Transverse colon (tissue), 4 donors: ENCODE measurements around the gene RESP18. TPM values are rescaled to one million over a fixed set of nuclear protein-coding genes. Genes with fewer than 3 reads are reported as not detected.
A peak's percentile ranks its signal among the peaks of the same experiment; 100 is the strongest.

Source experiments
- DNase-seq: peaks from one replicate; pipeline ENCODE4 v3.0.0-alpha.2; 2019
- H3K27ac ChIP-seq, 4 donors: fragments of 200-600 bp; sonication (generic); 2 replicates each; pipeline ENCODE4 v1.5.1; 2016 to 2018; ENCODE audit warnings: inconsistent platforms in 4 of 4
- H3K27me3 ChIP-seq: fragments of 200-600 bp; sonication (generic); 2 replicates; pipeline ENCODE4 v1.5.1; 2017; ENCODE audit warnings: inconsistent platforms
- H3K36me3 ChIP-seq, 4 donors: fragments of 200-600 bp; sonication (generic); 2 replicates each; pipeline ENCODE4 v1.5.1; 2017 to 2019; ENCODE audit warnings: inconsistent platforms in 4 of 4
- H3K4me1 ChIP-seq, 4 donors: fragments of 200-600 bp; sonication (generic); 2 replicates each; pipeline ENCODE4 v1.5.1; 2017 to 2020; ENCODE audit warnings: inconsistent platforms in 4 of 4
- H3K4me3 ChIP-seq, 4 donors: fragments of 200-600 bp; sonication (generic); 1 replicate in 1 of 4; 2 replicates in 3 of 4; pipeline versions ENCODE4 v1.5.1 to v1.6.1; 2017 to 2019; ENCODE audit warnings: inconsistent platforms in 4 of 4
- H3K9me3 ChIP-seq, 2 donors: fragments of 200-600 bp; sonication (generic); 2 replicates each; pipeline ENCODE4 v1.5.1; 2017 to 2019; ENCODE audit warnings: inconsistent platforms in 2 of 2
- CTCF ChIP-seq, 5 experiments: fragments of 200-600 bp in 3 of 5; fragments of 450-650 bp in 2 of 5; sonication (generic) in 3 of 5; IDR thresholded peaks; 1 replicate in 2 of 5; 2 replicates in 3 of 5; pipeline ENCODE4 v1.5.1; 2016 to 2017; ENCODE audit warnings: antibody characterized with exemption in 5 of 5, inconsistent platforms in 3 of 5, mild to moderate bottlenecking in 2 of 5, moderate library complexity in 1 of 5
- EP300 ChIP-seq: sonication (generic); formaldehyde crosslinking; IDR thresholded peaks from one replicate; pipeline ENCODE4 v1.6.1; 2017; ENCODE audit warnings: antibody characterized with exemption, low read depth
- POLR2A ChIP-seq: fragments of 450-650 bp; IDR thresholded peaks from one replicate; pipeline ENCODE4 v1.6.1; 2016; ENCODE audit warnings: antibody characterized with exemption, mild to moderate bottlenecking, moderate library complexity
- POLR2AphosphoS5 ChIP-seq, 3 donors: sonication (generic); formaldehyde crosslinking; IDR thresholded peaks; one replicate each; pipeline ENCODE4 v1.6.1; 2016; ENCODE audit warnings: antibody characterized with exemption in 3 of 3
- WGBS, 2 donors: methylation state at CpG; one replicate each; pipeline ENCODE4 v1.1.5; 2018; ENCODE audit warnings: low coverage in 1 of 2; 5-methylcytosine and 5-hydroxymethylcytosine counted together
- in situ Hi-C, 4 donors: fragments of 200-750 bp; cut with MboI; loops; one replicate each; pipeline versions ENCODE4 v1.15.0 to v1.15.1; 2017; ENCODE audit warnings: low sequenced_read_pairs in 3 of 4, low pct_ligation_motif_present in 1 of 4, low pct_unique_long_range_greater_than_20kb in 1 of 4
- intact Hi-C: fragments of 100-400 bp; cut with DNase I; formaldehyde crosslinking; loops from one replicate; pipeline ENCODE4 v1.15.1; 2023; ENCODE audit warnings: low total_unique reads
- total RNA-seq, 4 donors: library from RNA; depleted of rRNA; stranded (reverse); fragments of >200 nt; gene quantifications; one replicate each; pipeline ENCODE4 v1.1.0, GENCODE V29; 2016

The RESP18 gene
- total RNA-seq, 4 donors from 2014 or later = not detected

GRCh38 chr2:219358170-219359075, 25.9 kb upstream of the RESP18 start:
- H3K4me1 ChIP-seq = peaks cover 0 to 11% (median 9%) of the 10 kb centered on the region in 4 donors
- WGBS, 2 donors = 9% methylated on average over 54 of the region's 66 CpGs; no CpG with 5 or more reads in 1 of the 2 donors
- in situ Hi-C loops = no loop called here
- H3K9me3 ChIP-seq = no peaks in the 10 kb centered on the region
- H3K27me3 ChIP-seq = peaks cover 64% of the 10 kb centered on the region
- no peak overlapping the region for H3K27ac ChIP-seq
- DNase-seq = no peak
- peak overlapping the region in 1 of 4 donors; percentile 14 for H3K4me3 ChIP-seq
- intact Hi-C loops = no loop called here
- no peak for TF ChIP-seq POLR2AphosphoS5 (IDR thresholded peaks at IDR 0.05)
- TF ChIP-seq EP300 = no peak
- no peak for TF ChIP-seq CTCF (IDR thresholded peaks at IDR 0.05)
- no peak for TF ChIP-seq POLR2A
- no peaks in the 10 kb centered on the region for H3K36me3 ChIP-seq

GRCh38 chr2:219356834-219357233, 24.3 kb upstream of the RESP18 start:
- H3K9me3 ChIP-seq = no peaks in the 10 kb centered on the region
- H3K4me3 ChIP-seq = no peak overlapping the region
- H3K27ac ChIP-seq = no peak overlapping the region
- H3K4me1 ChIP-seq = peaks cover 0 to 11% (median 9%) of the 10 kb centered on the region in 4 donors
- peaks cover 71% of the 10 kb centered on the region for H3K27me3 ChIP-seq
- no peaks in the 10 kb centered on the region for H3K36me3 ChIP-seq
- DNase-seq = no peak
- in situ Hi-C loops (no loop called here), intact Hi-C loops (no loop called here)
- TF ChIP-seq EP300 = no peak
- TF ChIP-seq POLR2AphosphoS5 (IDR thresholded peaks at IDR 0.05) = no peak
- no peak for TF ChIP-seq CTCF (IDR thresholded peaks at IDR 0.05)
- no peak for TF ChIP-seq POLR2A
- 50 to 60% methylated on average over 1 of the region's 1 CpG for WGBS, 2 donors

GRCh38 chr2:219354582-219354981, 22.0 kb upstream of the RESP18 start:
- intact Hi-C loops (no loop called here), in situ Hi-C loops (no loop called here)
- peaks cover 0 to 11% (median 9%) of the 10 kb centered on the region in 4 donors for H3K4me1 ChIP-seq
- WGBS, 2 donors = 65% methylated on average over 4 of the region's 4 CpGs; no CpG with 5 or more reads in 1 of the 2 donors
- no peaks in the 10 kb centered on the region for H3K9me3 ChIP-seq
- no peak for TF ChIP-seq CTCF (IDR thresholded peaks at IDR 0.05)
- TF ChIP-seq EP300 = no peak
- TF ChIP-seq POLR2AphosphoS5 (IDR thresholded peaks at IDR 0.05) = no peak
- no peak for TF ChIP-seq POLR2A
- no peak for DNase-seq
- H3K36me3 ChIP-seq = no peaks in the 10 kb centered on the region
- no peak overlapping the region for H3K27ac ChIP-seq
- H3K4me3 ChIP-seq = no peak overlapping the region
- H3K27me3 ChIP-seq = peaks cover 80% of the 10 kb centered on the region

GRCh38 chr2:219353129-219353528, 20.6 kb upstream of the RESP18 start:
- Histone ChIP-seq H3K4me1 (peaks cover 0 to 3% (median 1%) of the 10 kb centered on the region in 4 donors), H3K36me3 (no peaks in the 10 kb centered on the region), H3K4me3 (no peak overlapping the region), H3K27me3 (peaks cover 66% of the 10 kb centered on the region), H3K27ac (no peak overlapping the region), H3K9me3 (no peaks in the 10 kb centered on the region)
- TF ChIP-seq CTCF (IDR thresholded peaks at IDR 0.05) (no peak), POLR2A (no peak), POLR2AphosphoS5 (IDR thresholded peaks at IDR 0.05) (no peak)
- intact Hi-C loops (no loop called here), in situ Hi-C loops (no loop called here)
- no peak for DNase-seq
- WGBS, 2 donors = 69% methylated on average over 5 of the region's 5 CpGs; no CpG with 5 or more reads in 1 of the 2 donors
